Myocyte (in vitro differentiated cells): ENCODE data around the gene MRPS12. TPM values are rescaled to one million over a fixed set of nuclear protein-coding genes. Genes with fewer than 3 reads are reported as not detected.
"Not testable (repeated sequence)": the region's sequence is repeated elsewhere in the genome, so short reads cannot be mapped to it uniquely, and the experiment has no call there.

ENCODE experiments used
- DNase-seq: peaks from one replicate; pipeline ENCODE4 v3.0.0-alpha.2; 2012; ENCODE audit warnings: low read depth
- total RNA-seq: library from RNA; depleted of rRNA; stranded (reverse); fragments of >200 nt; gene quantifications from 2 replicates; pipeline ENCODE4 v1.2.3, GENCODE V29; 2014

The MRPS12 gene
- total RNA-seq, 1 donor from 2014 or later = 58.3 TPM

DNA sequence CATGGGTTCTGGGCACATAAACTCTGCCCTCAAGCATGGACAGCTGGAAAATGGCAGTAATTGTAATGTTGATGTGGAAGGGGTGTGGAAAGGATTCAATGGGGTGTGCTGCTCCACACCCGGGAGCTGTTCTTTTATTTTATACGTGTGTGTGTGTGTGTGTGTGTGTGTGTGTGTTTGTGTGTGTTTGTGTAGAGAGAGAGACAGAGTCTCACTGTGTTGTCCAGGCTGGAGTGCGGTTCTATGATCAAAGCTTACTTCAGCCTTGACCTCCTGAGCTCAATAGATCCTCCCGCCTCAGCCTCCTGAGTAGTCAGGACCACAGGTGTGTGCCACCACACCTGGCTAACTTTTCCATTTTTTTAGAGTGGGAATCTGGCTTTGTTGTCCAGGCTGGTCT lies 2.8 kb downstream of the MRPS12 start:
- DNase-seq = no peak

DNA sequence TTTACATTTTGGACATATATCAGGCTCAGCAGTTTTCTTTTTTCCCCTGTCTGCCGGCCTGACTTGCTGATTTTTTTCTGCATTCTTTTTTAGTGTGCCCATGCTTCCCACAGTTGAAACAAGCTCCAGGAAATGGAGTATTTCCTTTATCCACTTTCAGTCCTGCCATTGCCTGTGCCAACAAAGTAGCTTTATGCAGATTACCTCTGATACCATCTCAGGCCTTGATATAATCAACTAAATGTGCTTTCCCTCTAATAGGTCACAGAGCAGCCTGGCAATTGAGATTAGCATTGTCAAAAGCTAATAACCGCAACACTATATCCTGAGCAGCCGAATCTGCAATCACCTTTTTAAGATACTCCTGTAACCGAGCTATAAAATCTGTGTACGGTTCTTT lies 9.2 kb downstream of the MRPS12 start:
- no peak for DNase-seq

DNA sequence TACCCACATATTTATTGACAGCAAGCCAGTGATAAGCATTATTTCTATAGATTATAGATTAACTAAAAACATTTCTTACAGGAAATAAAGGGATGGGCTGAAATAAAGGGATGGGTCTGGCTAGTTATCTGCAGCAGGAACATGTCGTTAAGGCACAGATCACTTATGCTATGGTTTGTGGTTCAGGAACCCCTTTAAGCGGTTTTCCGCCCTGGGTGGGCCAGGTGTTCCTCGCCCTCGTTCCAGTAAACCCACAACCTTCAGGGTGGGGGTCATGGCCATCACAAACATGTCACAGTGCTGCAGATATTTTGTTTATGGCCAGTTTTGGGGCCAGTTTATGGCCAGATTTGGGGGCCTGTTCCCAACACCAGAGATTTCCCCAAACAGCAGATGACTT lies 10.7 kb downstream of the MRPS12 start:
- DNase-seq = not testable (repeated sequence)

DNA sequence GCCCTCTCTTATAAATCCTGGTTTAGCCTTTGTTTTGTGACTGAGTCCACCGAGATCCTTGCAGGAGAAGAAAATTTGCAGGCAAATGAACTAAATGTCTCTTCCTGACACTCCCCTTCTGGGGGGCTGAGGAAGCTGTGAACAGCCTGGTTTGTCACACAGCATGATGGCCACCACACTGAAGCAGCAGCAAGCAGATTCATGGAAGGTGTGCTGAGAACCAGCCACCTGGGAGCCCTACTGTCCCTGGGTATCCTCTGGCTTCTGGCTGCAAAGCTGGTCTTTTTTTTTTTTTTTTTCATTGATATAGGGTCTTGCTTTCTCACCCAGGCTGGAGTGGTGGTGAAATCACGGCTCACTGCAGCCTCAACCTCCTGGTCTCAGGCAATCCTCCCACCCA lies 11.2 kb downstream of the MRPS12 start:
- no peak for DNase-seq

DNA sequence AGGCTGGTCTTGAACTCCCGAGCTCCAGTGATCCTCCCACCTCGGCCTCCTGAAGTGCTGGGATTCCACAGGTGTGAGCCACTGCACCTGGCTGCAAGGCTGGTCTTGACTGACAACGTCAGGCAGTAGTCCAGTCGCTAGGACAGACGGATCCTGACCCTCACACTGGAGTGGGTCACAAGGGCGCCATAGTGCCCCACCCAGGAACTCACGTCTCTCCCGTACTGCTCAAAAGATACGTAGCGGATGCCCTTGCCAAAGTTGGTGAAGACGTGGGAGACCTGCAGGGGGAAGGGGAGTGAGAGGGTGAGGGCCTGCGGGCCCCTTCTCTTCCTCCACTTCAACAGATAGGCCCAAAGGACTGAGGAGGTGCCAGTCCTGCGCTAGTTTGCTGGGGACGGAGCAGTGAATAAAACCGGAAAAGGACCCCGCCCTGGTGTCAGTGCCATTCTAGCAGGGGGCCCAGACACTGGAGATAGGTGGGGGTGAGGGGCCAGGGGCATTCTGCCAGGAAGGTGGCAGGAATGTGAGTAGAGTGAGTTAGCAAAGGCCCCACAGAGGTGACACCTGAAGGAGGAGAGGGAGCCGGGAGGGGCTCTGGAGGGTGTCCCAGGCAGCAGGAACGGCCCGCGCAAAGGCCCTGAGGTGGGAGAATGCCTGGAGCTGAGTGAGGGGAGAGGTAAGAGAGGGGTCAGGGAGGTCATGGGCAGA lies 11.9 kb downstream of the MRPS12 start:
- DNase-seq = no peak

DNA sequence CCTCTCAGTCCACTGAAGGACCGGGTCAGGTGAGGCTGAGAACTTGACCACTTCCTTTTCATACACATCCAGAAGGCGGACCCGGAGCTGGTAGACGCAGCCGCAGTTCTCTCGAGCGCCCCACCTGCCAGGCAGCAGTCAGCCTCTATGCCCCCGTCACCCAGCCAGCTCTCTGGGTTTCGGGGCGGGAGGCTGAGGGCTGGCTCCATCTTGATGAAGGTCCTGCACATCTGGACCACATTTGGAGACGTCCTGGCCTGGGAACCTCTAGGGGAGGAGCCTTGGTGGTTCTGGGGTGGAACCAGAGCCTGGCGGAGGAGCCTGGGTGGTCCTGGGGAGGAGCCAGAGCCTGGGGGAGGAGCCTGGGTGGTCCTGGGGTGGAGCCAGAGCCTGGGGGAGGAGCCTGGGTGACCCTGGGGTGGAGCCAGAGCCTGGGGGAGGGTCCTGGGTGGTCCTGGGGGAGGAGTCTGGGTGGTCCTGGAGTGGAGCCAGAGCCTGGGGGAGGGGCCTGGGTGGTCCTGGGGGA lies 14.3 kb downstream of the MRPS12 start:
- DNase-seq = no peak

DNA sequence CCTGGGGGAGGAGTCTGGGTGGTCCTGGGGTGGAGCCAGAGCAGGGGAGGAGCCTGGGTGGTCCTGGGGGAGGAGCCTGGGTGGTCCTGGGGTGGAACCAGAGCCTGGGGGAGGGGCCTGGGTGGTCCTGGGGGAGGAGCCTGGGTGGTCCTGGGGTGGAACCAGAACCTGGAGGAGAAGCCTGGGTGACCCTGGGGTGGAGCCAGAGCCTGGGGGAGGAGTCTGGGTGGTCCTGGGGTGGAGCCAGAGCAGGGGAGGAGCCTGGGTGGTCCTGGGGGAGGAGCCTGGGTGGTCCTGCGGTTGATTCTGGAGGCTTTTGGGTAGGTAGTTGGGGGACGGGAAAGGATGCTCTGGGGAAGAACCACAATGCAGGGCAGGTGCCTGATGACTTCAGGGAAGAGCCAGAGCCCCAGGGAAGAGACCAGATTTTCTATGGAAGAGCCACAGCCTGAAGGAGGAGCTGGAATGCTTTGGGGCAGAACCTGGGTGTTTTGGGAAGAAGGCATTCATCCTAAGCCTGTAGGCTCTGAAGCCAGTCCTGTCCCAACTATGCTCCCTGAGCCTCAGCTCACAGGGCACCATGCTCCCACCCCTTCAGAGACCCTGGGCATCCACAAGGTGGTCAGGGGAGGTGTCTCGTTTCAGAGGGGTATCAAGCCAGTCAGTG lies 15.0 kb downstream of the MRPS12 start:
- DNase-seq = no peak

DNA sequence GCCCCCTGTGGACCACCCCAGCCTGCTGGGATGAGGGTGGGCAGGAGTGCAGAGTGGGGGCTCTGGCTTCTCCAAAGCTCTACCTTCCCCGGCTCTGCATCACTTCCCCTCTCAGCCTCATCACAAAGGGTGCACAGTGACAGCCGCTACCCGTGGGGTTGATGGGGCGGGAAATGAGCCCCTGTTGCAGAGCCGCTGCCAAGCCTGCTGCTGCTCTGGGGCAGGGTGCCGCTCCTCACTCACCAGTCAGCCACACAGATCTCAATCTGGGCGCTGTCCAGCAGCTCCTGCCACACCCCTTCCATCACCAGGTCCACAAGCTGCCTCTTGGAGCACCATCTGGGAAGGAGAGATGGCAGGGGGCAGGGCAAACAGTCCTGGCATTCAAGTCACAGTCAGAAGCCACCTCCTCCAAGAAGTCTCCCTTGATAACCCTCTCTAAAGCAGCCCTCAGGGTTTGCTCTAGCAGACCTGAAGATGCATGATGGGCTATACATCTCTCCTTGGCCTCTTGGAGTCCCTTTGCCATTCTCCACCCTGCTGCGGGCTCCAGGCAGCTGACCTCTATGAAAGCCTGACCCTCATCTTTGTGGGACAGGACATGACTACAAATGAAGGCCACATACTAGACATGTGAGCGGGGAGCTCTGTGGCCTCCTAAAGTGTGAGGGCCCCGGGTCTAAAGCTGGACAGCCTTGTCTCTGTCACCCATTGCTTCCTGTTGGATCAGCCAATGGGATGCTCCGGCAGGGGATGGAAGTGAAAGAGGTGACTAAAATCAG lies 15.7 kb downstream of the MRPS12 start:
- no peak for DNase-seq

DNA sequence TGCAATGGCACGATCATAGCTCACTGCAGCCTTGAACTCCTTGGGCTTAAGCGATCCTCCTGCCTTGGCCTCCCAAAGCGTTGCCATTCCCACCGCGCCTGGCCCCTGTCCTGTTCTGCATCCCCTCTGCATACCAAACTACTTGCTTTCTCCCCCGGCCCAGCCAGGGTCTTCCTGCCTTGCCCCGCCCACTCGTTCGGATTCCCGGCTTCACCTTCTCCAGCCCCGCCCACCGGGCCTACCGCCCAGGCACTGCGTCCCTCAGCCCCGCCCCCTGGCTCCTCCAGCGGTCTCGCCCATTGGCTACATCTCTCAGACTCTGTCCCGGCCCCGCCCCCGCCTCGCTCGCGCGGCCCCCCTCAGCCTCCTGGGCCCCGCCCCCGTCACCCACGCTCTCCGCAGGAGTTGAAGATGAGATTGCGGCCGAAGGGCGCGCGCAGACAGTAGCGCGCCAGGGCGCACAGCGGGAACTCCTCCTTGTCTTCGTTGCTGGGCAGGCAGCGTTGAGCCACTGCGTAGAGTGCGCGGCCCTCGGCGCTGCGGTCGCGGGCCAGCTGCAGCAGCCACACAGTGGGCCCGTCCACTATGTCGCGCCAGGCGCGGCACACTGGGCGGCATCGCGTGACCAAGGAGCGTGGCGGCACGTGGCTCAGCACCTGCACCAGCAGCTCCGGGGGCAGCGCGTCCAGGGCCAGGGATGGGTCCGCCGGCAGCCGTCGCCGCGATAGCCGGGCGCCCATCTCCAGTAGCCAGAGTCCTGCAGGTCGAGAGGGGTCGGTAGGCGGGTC lies 19.0 kb downstream of the MRPS12 start:
- no peak for DNase-seq

DNA sequence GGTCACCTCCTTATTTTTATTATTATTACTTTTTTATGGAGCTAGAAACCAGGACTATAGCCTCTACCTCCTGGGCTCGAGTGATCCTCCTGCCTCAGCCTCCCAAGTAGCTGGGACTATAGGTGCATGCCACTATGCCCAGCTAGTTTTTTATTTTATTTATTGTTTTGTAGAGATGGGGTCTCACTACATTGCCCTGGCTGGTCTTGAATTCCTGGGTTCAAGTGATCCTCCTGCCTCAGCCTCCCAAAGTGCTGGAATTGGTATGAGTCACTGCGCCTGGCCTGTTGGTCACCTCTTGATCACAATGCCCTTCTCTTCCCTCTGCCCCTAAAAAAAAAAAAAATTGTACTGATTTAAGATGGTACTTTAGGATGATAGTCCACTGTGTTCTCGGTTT lies 20.4 kb downstream of the MRPS12 start:
- DNase-seq = no peak

DNA sequence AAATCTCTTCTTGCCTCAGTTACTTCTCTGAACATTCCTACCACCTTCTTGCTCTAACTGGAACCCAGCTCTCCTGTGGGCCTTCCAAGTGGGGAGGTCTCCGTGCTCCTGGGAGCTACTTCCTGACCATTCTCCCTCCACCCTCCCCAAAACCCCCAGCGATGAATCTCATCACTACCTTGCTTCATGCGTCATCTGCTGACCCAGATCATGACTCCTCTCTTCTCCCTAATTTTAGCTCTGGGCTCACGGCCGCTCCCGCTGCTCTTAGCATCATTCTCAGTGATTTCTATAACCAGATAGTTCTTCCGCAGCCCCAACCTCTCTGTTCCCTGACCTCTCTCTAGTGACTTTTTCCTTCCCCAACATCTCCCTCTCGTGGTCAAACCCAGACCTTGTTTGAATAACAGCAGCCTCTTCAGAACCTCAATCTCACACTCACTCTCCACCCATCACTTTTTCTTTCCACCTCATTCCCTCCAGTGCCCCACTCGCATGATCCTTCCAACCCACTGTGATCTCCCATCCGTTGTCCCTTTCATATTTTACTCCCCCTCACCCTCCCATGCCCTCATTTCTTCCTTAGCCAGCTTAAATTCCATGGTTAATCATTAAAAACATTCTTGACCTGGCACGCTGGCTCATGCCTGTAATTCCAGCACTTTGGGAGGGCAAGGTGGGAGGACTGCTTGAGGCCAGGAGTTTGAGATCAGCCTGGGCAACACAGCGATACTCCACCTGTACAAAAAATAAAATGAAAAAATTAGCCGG lies 21.8 kb downstream of the MRPS12 start:
- DNase-seq = no peak

DNA sequence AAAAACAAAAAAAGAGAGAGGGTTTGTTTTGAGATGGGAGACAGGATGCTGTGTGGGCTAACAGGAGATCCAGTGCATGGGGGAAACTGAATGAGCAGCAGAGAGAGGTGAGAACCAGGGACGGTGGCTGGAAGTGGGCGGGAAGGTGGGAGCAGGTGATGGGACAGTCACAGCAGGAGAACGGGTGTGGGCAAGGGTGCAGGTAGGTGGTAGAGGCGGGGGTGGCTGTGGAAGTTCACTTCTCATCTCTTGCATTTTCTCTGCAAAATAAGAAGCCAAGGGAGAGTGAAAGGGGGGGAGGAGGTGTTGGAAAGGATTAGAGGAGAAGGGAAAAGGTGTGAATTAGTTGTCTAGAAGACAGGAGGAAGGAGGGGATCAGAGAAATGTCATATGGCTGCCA lies 22.9 kb downstream of the MRPS12 start:
- no peak for DNase-seq

DNA sequence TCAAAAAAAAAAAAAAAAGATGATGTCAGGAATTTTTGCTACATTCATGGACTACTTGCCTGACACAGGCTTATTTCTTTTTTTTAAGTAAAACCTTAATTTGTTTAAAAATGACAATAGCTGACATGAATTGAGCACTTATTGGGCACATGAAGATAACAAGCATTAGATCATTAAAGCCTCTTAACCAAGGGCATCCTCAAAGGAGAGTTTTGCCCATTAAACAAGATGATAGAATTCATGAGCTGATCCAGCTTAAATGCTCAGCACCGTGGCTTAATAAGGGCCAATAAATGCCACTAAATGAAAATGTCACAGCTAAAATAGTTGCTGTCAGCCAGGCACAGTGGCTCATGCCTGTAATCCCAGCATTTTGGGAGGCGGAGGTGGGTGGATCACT lies 25.5 kb downstream of the MRPS12 start:
- no peak for DNase-seq

DNA sequence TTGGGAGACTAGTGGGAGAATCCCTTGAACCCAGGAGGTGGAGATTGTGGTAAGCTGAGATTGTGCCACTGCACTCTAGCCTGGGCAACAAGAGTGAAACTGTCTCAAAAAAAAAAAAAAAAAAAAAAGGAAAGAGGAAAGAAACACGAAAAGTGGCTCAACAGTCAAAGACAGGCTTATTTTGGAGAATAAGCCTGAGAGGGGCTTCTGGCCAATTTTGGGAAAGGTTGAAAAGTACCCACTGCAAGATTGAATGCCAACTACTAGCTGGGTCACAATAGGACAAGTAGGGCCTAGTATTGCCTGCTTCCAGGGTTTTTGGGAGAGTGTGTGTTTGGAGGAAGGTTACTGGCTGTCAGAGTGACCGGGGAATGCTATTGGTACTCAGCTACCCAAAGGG lies 27.6 kb downstream of the MRPS12 start:
- DNase-seq = no peak

DNA sequence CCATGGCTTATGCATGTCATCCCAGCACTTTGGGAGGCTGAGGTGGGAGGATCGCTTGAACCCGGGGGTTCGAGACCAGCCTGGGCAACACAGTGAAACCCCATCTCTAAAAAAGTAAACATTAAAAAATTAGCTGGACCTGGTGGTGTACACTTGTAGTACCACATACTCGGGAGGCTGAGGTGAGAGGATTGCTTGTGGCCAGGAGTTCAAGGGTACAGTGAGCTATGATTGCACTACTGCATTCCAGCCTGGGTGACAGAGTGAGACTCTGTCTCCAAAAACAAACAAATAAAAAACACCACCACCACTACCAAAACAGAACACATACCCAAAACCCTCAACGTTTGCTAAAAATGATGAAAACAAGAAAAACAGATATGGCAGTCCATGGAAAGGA lies 28.9 kb downstream of the MRPS12 start:
- no peak for DNase-seq

DNA sequence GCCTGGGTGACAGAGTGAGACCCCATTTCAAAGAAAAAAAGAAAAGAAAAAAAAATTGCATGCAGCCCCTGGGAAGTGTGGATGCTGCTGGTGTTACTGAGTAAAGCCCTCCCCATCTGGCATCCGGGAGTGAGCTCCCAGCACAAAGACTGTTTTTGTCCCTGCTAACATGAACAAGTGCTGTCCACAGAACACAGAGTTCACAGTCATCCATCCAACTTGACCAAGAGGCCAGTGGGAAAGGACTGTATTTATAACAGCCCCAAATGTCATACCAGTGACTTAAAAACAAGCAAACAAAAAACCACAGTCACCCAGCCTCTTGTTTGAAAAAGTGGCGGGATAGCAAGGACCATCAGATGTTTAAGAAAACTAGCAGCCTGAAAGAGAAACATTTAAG lies 34.0 kb downstream of the MRPS12 start:
- no peak for DNase-seq

DNA sequence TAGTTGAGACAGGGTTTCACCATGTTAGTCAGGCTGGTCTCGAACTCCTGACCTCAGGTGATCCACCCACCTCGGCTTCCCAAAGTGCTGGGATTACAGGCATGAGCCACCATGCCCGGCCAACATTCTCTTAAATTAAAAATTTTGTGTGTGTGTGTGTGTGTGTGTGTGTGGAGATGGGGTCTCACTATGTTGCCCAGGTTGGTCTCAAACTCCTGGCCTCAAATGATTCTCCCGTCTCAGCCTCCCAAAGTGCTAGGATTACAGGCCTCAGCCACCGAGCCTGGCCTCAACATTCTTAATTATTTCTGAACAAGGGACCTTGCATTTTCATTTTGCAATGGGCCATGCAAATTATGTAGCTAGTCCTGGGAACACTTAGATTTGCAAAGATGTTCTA lies 35.4 kb downstream of the MRPS12 start:
- DNase-seq = not testable (repeated sequence)

DNA sequence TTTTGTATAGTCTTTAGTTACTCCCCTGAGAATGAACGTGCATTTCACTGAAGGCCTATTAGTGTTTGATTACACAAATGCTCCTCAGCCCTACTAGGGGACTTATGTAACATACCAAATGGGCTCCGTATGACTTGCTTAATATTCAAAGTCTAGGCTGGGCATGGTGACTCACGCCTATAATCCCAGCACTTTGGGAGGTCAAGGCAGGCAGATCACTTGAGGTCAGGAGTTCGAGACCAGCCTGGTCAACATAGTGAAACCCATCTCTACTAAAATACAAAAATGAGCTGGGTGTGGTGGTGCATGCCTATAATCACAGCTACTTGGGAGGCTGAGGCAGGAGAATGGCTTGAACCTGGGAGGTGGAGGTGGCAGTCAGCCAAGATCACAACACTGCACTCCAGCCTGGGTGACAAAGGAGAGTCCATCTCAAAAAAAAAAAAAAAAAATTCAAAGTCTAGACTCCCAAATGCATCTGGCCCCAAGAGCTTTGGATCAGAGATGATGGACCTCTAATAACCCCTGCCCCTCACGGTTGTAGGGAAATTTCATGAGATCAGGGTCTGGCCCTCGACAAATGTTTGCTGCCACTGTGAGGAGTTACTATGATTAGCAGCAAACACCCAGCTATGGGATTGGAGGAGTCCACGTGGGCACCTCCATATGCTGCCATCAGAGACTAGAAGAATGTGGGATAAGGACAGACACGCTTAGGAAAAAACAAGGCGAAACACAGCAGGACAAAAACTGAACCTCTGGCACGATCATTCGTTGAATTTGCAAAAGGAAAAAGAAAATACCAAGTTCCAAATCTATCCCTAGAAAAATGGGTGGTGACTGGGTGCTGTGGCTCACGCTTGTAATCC lies 40.2 kb downstream of the MRPS12 start:
- DNase-seq = no peak

DNA sequence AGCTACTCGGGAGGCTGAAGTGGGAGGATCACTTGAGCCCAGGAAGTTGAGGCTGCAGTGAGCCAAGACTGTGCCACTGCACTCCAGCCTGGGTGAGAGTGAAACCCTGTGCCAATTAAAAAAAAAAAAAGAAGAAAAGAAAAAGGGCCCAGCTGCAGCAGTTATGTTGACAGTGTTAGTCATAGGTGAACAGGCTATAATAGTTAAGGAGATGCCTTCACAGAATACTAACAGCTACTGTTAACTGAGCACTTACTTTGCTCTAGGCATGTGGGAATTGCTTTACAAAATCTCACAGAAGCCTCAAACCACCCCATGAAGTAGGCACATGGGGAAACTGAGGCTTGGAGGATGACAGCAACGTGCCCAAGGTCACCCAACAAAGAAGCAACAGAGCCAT lies 40.9 kb downstream of the MRPS12 start:
- DNase-seq = no peak
